Stomach smooth muscle (tissue), 2 donors: ENCODE data around the gene PFKFB4.
"Not testable (repeated sequence)": the region's sequence is repeated elsewhere in the genome, so short reads cannot be mapped to it uniquely, and the experiment has no call there.

ENCODE experiments used
- H3K27ac ChIP-seq: one replicate; pipeline ENCODE4 v1.7.0; 2013; ENCODE audit warnings: mild to moderate bottlenecking, low read length, inconsistent platforms
- H3K27me3 ChIP-seq, 2 donors: one replicate each; pipeline ENCODE4 v1.7.0; 2013; ENCODE audit warnings: low read length in 2 of 2; ENCODE audit not compliant: insufficient read depth in 2 of 2, control insufficient read depth in 1 of 2
- H3K36me3 ChIP-seq, 2 donors: one replicate each; pipeline ENCODE4 v1.7.0; 2013; ENCODE audit warnings: low read length in 2 of 2; ENCODE audit not compliant: control insufficient read depth in 2 of 2, insufficient read depth in 2 of 2
- H3K4me1 ChIP-seq: one replicate; pipeline ENCODE4 v1.7.0; 2013; ENCODE audit warnings: low read length; ENCODE audit not compliant: control insufficient read depth, insufficient read depth
- H3K4me3 ChIP-seq, 2 donors: one replicate each; pipeline ENCODE4 v1.7.0; 2013; ENCODE audit warnings: low read length in 2 of 2
- H3K9ac ChIP-seq, 2 donors: one replicate each; pipeline ENCODE4 v1.7.0; 2013; ENCODE audit warnings: low read length in 2 of 2, mild to moderate bottlenecking in 1 of 2
- H3K9me3 ChIP-seq, 2 donors: one replicate each; pipeline ENCODE4 v1.7.0; 2013; ENCODE audit warnings: low read length in 2 of 2; ENCODE audit not compliant: control insufficient read depth in 2 of 2
- donor health status: healthy.
- donor health status: Pancreatic carcinoma.

PFKFB4 gene

GRCh38 chr3:48486952-48487351 is 69.7 kb downstream of the PFKFB4 start:
- Histone ChIP-seq H3K9me3 (no peaks in the 10 kb centered on the region), H3K4me3 (no peak overlapping the region), H3K9ac (no peak overlapping the region), H3K27me3 (no peaks in the 10 kb centered on the region), H3K27ac (no peak overlapping the region), H3K36me3 (no peaks in the 10 kb centered on the region), H3K4me1 (no peaks in the 10 kb centered on the region)

GRCh38 chr3:48482822-48483221 is 73.8 kb downstream of the PFKFB4 start:
- H3K27ac ChIP-seq, H3K27me3 ChIP-seq, H3K4me3 ChIP-seq, H3K36me3 ChIP-seq, H3K9me3 ChIP-seq, H3K9ac ChIP-seq, H3K4me1 ChIP-seq: not testable (repeated sequence)

- H3K9me3 ChIP-seq, H3K27ac ChIP-seq, H3K27me3 ChIP-seq, H3K9ac ChIP-seq, H3K4me3 ChIP-seq, H3K4me1 ChIP-seq, H3K36me3 ChIP-seq: not testable (repeated sequence)
Observed at GRCh38 chr3:48480891-48481290, 75.7 kb downstream of the PFKFB4 start.

GRCh38 chr3:48478626-48479555 is 77.7 kb downstream of the PFKFB4 start:
- H3K27me3 ChIP-seq, result no peaks in the 10 kb centered on the region
- H3K9ac ChIP-seq, result no peak overlapping the region
- no peak overlapping the region for H3K27ac ChIP-seq
- peaks cover 4% of the 10 kb centered on the region for H3K4me1 ChIP-seq
- no peaks in the 10 kb centered on the region for H3K9me3 ChIP-seq
- peaks cover 0 to 3% of the 10 kb centered on the region in 2 donors for H3K36me3 ChIP-seq
- no peak overlapping the region for H3K4me3 ChIP-seq

- Histone ChIP-seq H3K4me1 (peaks cover 9% of the 10 kb centered on the region), H3K9ac (no peak overlapping the region), H3K9me3 (no peaks in the 10 kb centered on the region), H3K36me3 (peaks cover 0 to 3% of the 10 kb centered on the region in 2 donors), H3K4me3 (no peak overlapping the region), H3K27me3 (no peaks in the 10 kb centered on the region), H3K27ac (no peak overlapping the region)
Observed at GRCh38 chr3:48477959-48478520, 78.6 kb downstream of the PFKFB4 start.

GRCh38 chr3:48476426-48477053 is 80.1 kb downstream of the PFKFB4 start:
- no peaks in the 10 kb centered on the region for H3K9me3 ChIP-seq
- H3K36me3 ChIP-seq, result peaks cover 0 to 3% of the 10 kb centered on the region in 2 donors
- H3K4me1 ChIP-seq, result peaks cover 17% of the 10 kb centered on the region
- H3K27me3 ChIP-seq, result no peaks in the 10 kb centered on the region
- H3K9ac ChIP-seq, result no peak overlapping the region
- no peak overlapping the region for H3K27ac ChIP-seq
- H3K4me3 ChIP-seq, result no peak overlapping the region

GRCh38 chr3:48475188-48475587 is 81.4 kb downstream of the PFKFB4 start:
- no peak overlapping the region for H3K4me3 ChIP-seq
- H3K9ac ChIP-seq, result no peak overlapping the region
- H3K36me3 ChIP-seq, result peaks cover 0 to 3% of the 10 kb centered on the region in 2 donors
- no peak overlapping the region for H3K27ac ChIP-seq
- peaks cover 24% of the 10 kb centered on the region for H3K4me1 ChIP-seq
- no peaks in the 10 kb centered on the region for H3K27me3 ChIP-seq
- no peaks in the 10 kb centered on the region for H3K9me3 ChIP-seq

- Histone ChIP-seq H3K9me3 (no peaks in the 10 kb centered on the region), H3K27me3 (no peaks in the 10 kb centered on the region), H3K9ac (no peak overlapping the region), H3K27ac (no peak overlapping the region), H3K36me3 (peaks cover 0 to 3% of the 10 kb centered on the region in 2 donors), H3K4me1 (peaks cover 30% of the 10 kb centered on the region), H3K4me3 (no peak overlapping the region)
Observed at GRCh38 chr3:48474619-48475018, 82.0 kb downstream of the PFKFB4 start.

- H3K4me3 ChIP-seq, H3K36me3 ChIP-seq, H3K27me3 ChIP-seq, H3K9me3 ChIP-seq, H3K27ac ChIP-seq, H3K9ac ChIP-seq: not testable (repeated sequence)
- peaks cover 36% of the 10 kb centered on the region for H3K4me1 ChIP-seq
Observed at GRCh38 chr3:48474031-48474430, 82.6 kb downstream of the PFKFB4 start.

GRCh38 chr3:48473617-48473952 is 83.0 kb downstream of the PFKFB4 start:
- Histone ChIP-seq H3K9me3 (no peaks in the 10 kb centered on the region), H3K27me3 (no peaks in the 10 kb centered on the region), H3K4me1 (peaks cover 40% of the 10 kb centered on the region), H3K27ac (peak overlapping the region; percentile 97), H3K36me3 (peaks cover 4 to 11% of the 10 kb centered on the region in 2 donors), H3K4me3 (peak overlapping the region; percentile 92 to 97), H3K9ac (peak overlapping the region; percentile 98 to 100)
